HEK293T (cell line): ENCODE data around the gene PEX1.

Experiments
- BHLHE40 ChIP-seq: fragments of 450-650 bp; IDR thresholded peaks from 2 replicates; pipeline ENCODE4 v1.6.1; 2016; ENCODE audit warnings: mild to moderate bottlenecking, moderate library complexity, borderline replicate concordance
- ELF4 ChIP-seq: fragments of 450-650 bp; IDR thresholded peaks from 2 replicates; pipeline ENCODE4 v1.6.1; 2017; ENCODE audit warnings: antibody characterized with exemption
- FOXA1 ChIP-seq: fragments of 450-650 bp; IDR thresholded peaks from 2 replicates; pipeline ENCODE4 v1.6.1; 2016; ENCODE audit warnings: mild to moderate bottlenecking
- FOXK2 ChIP-seq: fragments of 450-650 bp; IDR thresholded peaks from 2 replicates; pipeline ENCODE4 v1.6.1; 2016; ENCODE audit warnings: mild to moderate bottlenecking
- FOXM1 ChIP-seq: fragments of 450-650 bp; IDR thresholded peaks from 2 replicates; pipeline ENCODE4 v1.6.1; 2017; ENCODE audit warnings: mild to moderate bottlenecking, borderline replicate concordance
- L3MBTL2 ChIP-seq: fragments of 450-650 bp; conservative IDR thresholded peaks from 2 replicates; pipeline ENCODE4 v1.6.1; 2016; ENCODE audit warnings: mild to moderate bottlenecking
- NFRKB ChIP-seq: fragments of 450-650 bp; IDR thresholded peaks from 2 replicates; pipeline ENCODE4 v1.6.1; 2016; ENCODE audit warnings: mild to moderate bottlenecking, moderate library complexity
- SP1 ChIP-seq: fragments of 450-650 bp; IDR thresholded peaks from 2 replicates; pipeline ENCODE4 v1.6.1; 2017
- ZNF384 ChIP-seq: fragments of 450-650 bp; IDR thresholded peaks from 2 replicates; pipeline ENCODE4 v1.6.1; 2016

- no peak for TF ChIP-seq FOXA1
- no peak for TF ChIP-seq ELF4
- TF ChIP-seq FOXK2 = no peak
- TF ChIP-seq ZNF384 = no peak
- no peak for TF ChIP-seq NFRKB
- TF ChIP-seq BHLHE40 = no peak
- no peak for TF ChIP-seq SP1
- no peak for TF ChIP-seq L3MBTL2
- no peak for TF ChIP-seq FOXM1
Observed at GRCh38 chr7:92456236-92456635, 72.1 kb downstream of the PEX1 start.
